ENCODE measurements around the gene KPNA2.
"Not testable (repeated sequence)": the region's sequence is repeated elsewhere in the genome, so short reads cannot be mapped to it uniquely, and the experiment has no call there.

The KPNA2 gene

DNA sequence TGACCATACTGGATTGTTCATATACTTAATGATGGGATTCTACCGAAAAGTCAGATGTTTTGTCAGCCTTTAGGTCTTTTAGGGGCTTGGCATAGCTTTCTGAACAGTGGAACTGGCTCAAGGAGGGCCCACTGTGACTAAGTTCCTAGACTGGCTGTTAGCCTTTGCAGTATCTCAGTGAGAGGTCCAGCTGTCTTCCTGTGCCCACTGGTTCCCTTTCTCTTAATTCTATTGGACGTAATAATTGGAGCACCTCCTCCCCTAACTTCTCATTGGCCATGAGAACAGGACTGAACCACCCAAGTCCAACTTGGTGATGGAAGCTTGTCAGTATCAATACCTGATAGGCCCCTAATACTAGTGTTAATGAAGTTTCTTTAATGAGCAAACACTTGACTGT, 13.5 kb downstream of the KPNA2 start:
- Mint-ChIP-seq H3K27me3 (ENCODE audit: low read depth) (no peaks in the 10 kb centered on the region), H3K9me3 (no peaks in the 10 kb centered on the region), H3K4me1 (peaks cover 16% of the 10 kb centered on the region), H3K4me3 (no peak overlapping the region), H3K27ac (peak overlapping the region in 2 of 3 experiments; percentile 34 to 51), H3K36me3 (ENCODE audit: low read depth) (peaks cover 34% of the 10 kb centered on the region)
- TF ChIP-seq CTCF (IDR thresholded peaks at IDR 0.05; ENCODE audit: unreplicated experiment in 3 of 3) = no peak

DNA sequence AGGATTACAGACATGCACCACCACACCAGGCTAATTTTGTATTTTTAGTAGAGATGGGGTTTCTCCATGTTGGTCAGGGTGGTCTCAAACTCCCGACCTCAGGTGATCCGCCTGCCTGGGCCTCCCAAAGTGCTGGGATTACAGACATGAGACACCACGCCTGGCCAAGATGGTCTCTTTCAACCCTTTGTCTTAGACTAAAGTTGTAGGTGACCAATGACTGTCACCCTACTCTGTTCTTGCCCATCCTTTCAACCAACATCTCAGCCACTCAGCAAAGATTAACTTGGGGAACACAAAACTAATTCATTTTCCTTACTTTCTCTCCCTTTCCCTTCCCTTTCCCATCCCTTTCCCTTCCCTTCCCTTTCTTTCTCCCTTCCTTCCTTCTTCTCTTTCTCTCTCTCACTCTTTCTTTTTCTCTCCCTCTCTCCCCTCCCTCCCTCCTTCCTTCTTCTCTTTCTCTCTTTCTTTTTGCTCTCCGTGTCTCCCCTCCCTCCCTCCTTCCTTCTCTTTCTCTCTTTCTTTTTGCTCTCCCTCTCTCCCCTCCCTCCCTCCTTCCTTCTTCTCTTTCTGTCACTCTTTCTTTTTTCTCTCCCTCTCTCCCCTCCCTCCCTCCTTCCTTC, 14.4 kb downstream of the KPNA2 start:
- H3K4me3 Mint-ChIP-seq; H3K9me3 Mint-ChIP-seq; H3K27me3 Mint-ChIP-seq (ENCODE audit: low read depth): not testable (repeated sequence)

GRCh38 chr17:68051321-68052312, 16.1 kb downstream of the KPNA2 start:
- H3K27ac Mint-ChIP-seq = peak overlapping the region in 2 of 3 experiments; percentile 99
- not testable (repeated sequence) for H3K4me3 Mint-ChIP-seq; H3K9me3 Mint-ChIP-seq; H3K27me3 Mint-ChIP-seq (ENCODE audit: low read depth); H3K36me3 Mint-ChIP-seq (ENCODE audit: low read depth)
- peaks cover 28% of the 10 kb centered on the region for H3K4me1 Mint-ChIP-seq

More for the DNA sequence above, 14.4 kb downstream of the KPNA2 start:
- H3K36me3 Mint-ChIP-seq (ENCODE audit: low read depth) = peaks cover 26% of the 10 kb centered on the region
- peak overlapping the region in 1 of 3 experiments; percentile 44 for H3K27ac Mint-ChIP-seq
- H3K4me1 Mint-ChIP-seq = peaks cover 24% of the 10 kb centered on the region

GRCh38 chr17:68052810-68053209, 17.3 kb downstream of the KPNA2 start:
- Mint-ChIP-seq H3K27ac (peak overlapping the region; percentile 98 to 99 (median 99)), H3K27me3 (ENCODE audit: low read depth) (no peaks in the 10 kb centered on the region), H3K36me3 (ENCODE audit: low read depth) (peaks cover under 1% of the 10 kb centered on the region), H3K4me1 (peaks cover 28% of the 10 kb centered on the region), H3K9me3 (no peaks in the 10 kb centered on the region), H3K4me3 (no peak overlapping the region)
- TF ChIP-seq CTCF (IDR thresholded peaks at IDR 0.05; ENCODE audit: unreplicated experiment in 3 of 3) = no peak

- peak overlapping the region; percentile 98 to 99 (median 99) for H3K27ac Mint-ChIP-seq
- peaks cover 28% of the 10 kb centered on the region for H3K4me1 Mint-ChIP-seq
- TF ChIP-seq CTCF (IDR thresholded peaks at IDR 0.05; ENCODE audit: unreplicated experiment in 3 of 3) = no peak
- peak overlapping the region in 1 of 3 experiments; percentile 53 for H3K4me3 Mint-ChIP-seq
- no peaks in the 10 kb centered on the region for H3K36me3 Mint-ChIP-seq (ENCODE audit: low read depth)
- no peaks in the 10 kb centered on the region for H3K27me3 Mint-ChIP-seq (ENCODE audit: low read depth)
- no peaks in the 10 kb centered on the region for H3K9me3 Mint-ChIP-seq
Observed at GRCh38 chr17:68053231-68054013, 17.9 kb downstream of the KPNA2 start.

DNA sequence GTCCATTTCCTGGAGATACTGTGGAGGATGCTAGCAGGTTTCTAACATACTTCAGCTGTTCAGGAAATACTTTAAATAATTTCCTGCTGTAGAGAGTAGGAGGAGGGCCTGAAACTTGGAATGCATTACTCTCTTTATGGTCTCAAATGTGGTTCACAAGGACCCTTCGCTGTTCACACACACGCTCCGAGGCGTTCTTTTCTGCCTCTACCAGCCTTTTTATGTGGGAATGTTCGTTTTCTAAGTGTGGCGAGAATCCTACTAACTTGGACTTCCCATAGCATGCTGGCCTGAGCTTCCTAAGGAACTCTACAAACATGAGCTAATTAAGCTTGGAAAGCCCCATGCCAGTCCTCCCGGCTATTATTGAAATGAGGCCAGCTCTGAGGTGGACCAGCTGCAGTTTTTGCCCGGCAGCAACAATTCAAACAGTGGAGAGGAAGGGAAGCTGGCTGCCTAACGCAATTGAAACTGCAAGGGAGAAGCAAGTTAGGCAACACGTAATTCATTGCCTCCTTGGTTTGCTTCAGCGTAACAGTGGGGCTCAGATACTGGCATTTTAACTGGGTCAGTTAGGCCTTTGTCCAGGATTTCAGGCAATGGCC, 18.9 kb downstream of the KPNA2 start:
- Mint-ChIP-seq H3K27me3 (ENCODE audit: low read depth) (no peaks in the 10 kb centered on the region), H3K27ac (peak overlapping the region; percentile 98 to 99 (median 99)), H3K4me3 (peak overlapping the region in 2 of 3 experiments; percentile 30 to 32), H3K4me1 (peaks cover 28% of the 10 kb centered on the region), H3K36me3 (ENCODE audit: low read depth) (no peaks in the 10 kb centered on the region), H3K9me3 (no peaks in the 10 kb centered on the region)
- no peak for TF ChIP-seq CTCF (IDR thresholded peaks at IDR 0.05; ENCODE audit: unreplicated experiment in 3 of 3)
